Epithelial cell of esophagus (primary cell): Measurements from ENCODE around the gene HSD17B12.

Experiments used
- DNase-seq: peaks from one replicate; pipeline ENCODE4 v3.0.0; 2010; ENCODE audit warnings: low read depth
- H3K4me3 ChIP-seq: 2 replicates; pipeline ENCODE4 v1.5.1; 2011; ENCODE audit warnings: mild to moderate bottlenecking, low read length, control low read depth
- TF ChIP-seq, protein P1 (sequence below): IDR thresholded peaks from 2 replicates; pipeline ENCODE4 v1.5.1; 2011; ENCODE audit warnings: low read depth, mild to moderate bottlenecking, low read length, control low read depth, inconsistent platforms; ENCODE audit not compliant: insufficient read depth; ENCODE audit errors: missing control alignments

Gene HSD17B12

DNA sequence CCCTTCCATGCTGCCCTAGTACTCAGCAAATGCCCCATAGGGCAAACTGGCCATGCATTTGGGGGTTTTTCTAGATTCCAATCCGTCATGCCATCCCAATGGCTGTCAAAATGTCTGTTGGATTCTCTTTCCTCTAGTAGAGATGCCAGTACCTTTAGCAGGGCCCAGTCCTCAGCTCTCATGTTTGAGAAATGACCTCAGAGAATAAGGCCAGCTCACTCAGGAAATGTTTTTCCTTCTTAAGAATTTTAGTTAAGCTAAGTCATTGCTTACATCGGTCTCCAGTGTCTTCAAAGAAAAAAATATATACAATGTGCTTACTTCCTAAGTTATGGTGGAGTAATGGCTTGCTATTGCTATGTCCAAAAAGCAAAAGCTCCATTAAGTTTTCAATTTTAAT is 186.0 kb downstream of the HSD17B12 start:
- TF ChIP-seq, protein P1, sequence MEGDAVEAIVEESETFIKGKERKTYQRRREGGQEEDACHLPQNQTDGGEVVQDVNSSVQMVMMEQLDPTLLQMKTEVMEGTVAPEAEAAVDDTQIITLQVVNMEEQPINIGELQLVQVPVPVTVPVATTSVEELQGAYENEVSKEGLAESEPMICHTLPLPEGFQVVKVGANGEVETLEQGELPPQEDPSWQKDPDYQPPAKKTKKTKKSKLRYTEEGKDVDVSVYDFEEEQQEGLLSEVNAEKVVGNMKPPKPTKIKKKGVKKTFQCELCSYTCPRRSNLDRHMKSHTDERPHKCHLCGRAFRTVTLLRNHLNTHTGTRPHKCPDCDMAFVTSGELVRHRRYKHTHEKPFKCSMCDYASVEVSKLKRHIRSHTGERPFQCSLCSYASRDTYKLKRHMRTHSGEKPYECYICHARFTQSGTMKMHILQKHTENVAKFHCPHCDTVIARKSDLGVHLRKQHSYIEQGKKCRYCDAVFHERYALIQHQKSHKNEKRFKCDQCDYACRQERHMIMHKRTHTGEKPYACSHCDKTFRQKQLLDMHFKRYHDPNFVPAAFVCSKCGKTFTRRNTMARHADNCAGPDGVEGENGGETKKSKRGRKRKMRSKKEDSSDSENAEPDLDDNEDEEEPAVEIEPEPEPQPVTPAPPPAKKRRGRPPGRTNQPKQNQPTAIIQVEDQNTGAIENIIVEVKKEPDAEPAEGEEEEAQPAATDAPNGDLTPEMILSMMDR = no peak
- no peak for DNase-seq
- H3K4me3 ChIP-seq = no peak overlapping the region

DNA sequence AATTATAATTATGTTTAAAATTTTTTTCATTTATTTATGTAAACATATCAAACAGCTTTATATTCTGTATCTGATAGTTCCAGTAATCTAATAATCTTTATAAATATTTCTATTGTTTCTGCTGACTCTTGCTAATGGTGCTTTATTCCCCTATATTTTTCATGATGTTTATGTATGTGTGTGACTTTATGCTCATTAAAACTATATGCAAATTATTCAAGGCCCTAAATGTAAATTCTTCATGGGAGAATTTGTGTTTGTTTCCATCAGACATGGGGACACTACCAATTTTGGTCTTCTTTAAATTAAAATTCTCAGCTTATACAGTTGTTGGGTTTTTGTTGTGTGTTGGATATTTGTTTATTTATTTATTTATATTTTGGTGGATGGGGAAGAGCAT is 186.4 kb downstream of the HSD17B12 start:
- no peak for DNase-seq
- H3K4me3 ChIP-seq = no peak overlapping the region
- TF ChIP-seq, protein P1 = no peak

DNA sequence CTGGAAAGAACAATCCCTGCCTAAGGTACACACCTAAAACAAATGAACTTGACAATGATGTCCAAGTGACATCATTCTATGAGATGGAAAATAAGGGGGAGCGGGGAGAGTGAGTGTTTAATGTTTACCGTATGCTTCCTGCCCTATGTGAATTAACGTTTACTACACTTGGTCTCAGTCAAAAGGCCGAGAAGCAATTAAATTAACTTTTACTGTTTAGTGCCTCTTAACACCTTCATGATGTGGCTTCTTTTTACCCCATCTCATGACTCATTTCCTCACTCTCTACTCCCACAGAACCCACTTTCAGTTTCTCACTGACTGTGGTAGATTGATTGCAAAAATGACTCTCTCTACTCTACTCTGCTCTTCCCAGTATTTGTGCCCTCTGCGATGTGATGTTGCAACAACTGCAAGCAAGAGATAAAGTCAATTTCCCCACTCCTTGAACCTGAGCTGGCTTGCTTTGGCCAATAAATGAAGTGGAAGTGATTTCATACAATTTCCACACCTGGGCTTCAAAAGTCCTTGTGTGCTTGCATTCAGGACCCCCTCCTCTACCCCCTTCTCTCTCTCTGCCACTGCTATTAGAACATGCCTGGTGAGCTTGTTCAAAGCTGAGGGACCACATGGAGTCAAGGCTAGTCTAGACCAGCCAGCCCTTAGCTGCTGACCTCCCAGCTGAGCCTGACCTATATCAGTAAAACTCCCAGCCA is 188.5 kb downstream of the HSD17B12 start:
- DNase-seq = peak; percentile 85
- H3K4me3 ChIP-seq = no peak overlapping the region
- TF ChIP-seq, protein P1 = no peak

DNA sequence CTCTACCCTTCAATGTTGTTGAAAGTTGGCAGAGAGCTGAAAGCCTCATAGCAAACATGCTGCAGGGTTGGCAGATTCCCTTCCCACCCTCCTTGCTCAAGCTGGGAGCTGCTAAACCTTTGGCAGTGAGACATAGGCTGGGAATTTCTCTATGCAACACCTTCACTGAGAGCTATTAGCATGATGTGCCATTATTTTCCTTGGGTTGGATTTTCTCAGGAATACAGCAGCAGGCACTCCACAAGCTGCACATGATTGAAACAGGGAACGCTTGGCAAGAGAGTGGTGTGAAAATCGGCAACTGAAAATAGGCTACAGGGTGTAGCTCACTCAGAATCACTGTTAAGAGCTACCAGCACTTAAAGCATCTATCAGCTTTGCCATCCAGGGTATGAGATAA is 190.5 kb downstream of the HSD17B12 start:
- no peak overlapping the region for H3K4me3 ChIP-seq
- DNase-seq = peak; percentile 31
- TF ChIP-seq, protein P1 = no peak

DNA sequence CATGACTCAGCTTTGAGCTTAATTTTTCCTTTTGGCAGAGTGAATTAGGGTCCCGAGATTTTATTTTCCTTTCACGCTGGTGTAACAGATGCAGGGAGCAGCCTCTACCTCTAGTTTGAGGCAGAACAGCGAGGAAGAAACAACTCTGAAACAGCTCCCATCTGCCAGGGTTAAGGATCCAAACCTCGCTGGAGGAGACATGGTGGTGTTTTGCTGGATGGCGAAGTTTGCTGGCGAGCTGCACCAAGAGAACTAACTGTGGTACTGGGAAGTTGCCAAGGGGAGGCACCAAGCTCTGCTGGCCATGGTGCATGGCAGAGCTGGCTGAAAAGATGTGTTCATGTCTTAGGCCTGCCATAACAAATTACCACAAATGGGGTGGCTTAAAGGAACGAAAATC is 192.5 kb downstream of the HSD17B12 start:
- TF ChIP-seq, protein P1 = no peak
- DNase-seq = no peak
- H3K4me3 ChIP-seq = no peak overlapping the region

DNA sequence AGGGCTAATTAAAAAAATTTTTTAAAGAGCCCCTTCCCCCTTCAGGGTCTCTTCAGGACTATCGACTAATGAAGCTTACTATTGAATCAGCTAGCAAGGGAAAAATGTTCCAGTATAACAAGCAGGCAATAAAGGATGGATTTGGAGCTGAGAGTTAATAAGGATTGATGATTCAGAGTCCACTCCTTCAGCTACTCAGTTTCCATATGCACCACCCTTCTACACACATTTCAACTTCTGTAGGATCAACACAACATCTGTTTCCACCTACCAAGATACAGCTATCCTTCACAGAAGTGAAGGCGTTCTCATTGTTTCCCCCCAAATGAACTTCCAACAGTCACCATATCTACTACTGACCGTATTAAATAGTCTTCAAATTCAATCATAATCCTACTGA is 193.5 kb downstream of the HSD17B12 start:
- TF ChIP-seq, protein P1 = no peak
- H3K4me3 ChIP-seq = no peak overlapping the region
- DNase-seq = no peak

DNA sequence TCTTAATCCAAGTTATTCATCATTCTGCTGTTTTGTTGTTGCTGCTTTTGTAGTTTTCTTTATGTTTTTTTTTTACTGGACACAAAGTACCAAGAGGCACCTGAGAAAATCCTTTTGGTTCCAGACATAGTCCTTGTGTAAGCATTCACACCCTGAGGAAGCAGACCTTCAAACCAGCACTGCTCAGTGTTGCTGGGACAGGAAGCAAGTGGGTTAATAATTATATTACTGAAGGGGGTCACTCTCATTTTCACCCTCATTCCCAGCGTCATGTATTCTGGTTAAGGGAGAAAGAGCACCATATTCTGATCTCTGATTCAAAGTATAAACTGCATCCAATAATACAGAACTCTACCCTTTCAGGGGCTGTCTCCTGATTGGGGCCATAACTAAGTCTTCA is 194.2 kb downstream of the HSD17B12 start:
- DNase-seq = no peak
- TF ChIP-seq, protein P1 = no peak
- H3K4me3 ChIP-seq = no peak overlapping the region
